SU-DHL-6 (cell line): ENCODE results near the gene COL13A1.

ENCODE experiments used
- H2AFZ ChIP-seq: fragments of 200-600 bp; sonication (generic); 2 replicates; pipeline ENCODE4 v1.6.1; 2014; ENCODE audit warnings: low read depth, mild to moderate bottlenecking, moderate library complexity, mixed read lengths, antibody characterized with exemption, low read length; ENCODE audit not compliant: severe bottlenecking
- H3F3A ChIP-seq: fragments of 200-600 bp; shearing (Covaris generic); 2 replicates; pipeline ENCODE4 v1.6.0; 2016; ENCODE audit warnings: antibody characterized with exemption, mild to moderate bottlenecking; ENCODE audit not compliant: insufficient read depth
- H3K27ac ChIP-seq: fragments of 200-600 bp; sonication (generic); 2 replicates; pipeline ENCODE4 v1.5.1; 2016; ENCODE audit warnings: low read depth, mild to moderate bottlenecking, low read length, moderate library complexity, mixed read lengths
- H3K27me3 ChIP-seq: fragments of 200-600 bp; sonication (generic), shearing (Covaris generic); 2 replicates; pipeline ENCODE4 v1.6.0; 2014; ENCODE audit warnings: mild to moderate bottlenecking, low read length
- H3K36me3 ChIP-seq: fragments of 200-600 bp; sonication (generic); 2 replicates; pipeline ENCODE4 v1.6.1; 2014; ENCODE audit warnings: mild to moderate bottlenecking, low read length, mixed read lengths
- H3K4me2 ChIP-seq: fragments of 300-600, 200-600 bp; shearing (Covaris generic), sonication (generic); 2 replicates; pipeline ENCODE4 v1.6.0; 2014; ENCODE audit warnings: low read length, low read depth, mild to moderate bottlenecking; ENCODE audit not compliant: poor library complexity, severe bottlenecking
- H3K4me3 ChIP-seq: fragments of 200-600 bp; sonication (generic); 2 replicates; pipeline ENCODE4 v1.5.1; 2014; ENCODE audit warnings: antibody characterized with exemption, low read length, mild to moderate bottlenecking, mixed read lengths; ENCODE audit not compliant: insufficient read depth, poor library complexity, severe bottlenecking
- H3K79me2 ChIP-seq: fragments of 200-600 bp; sonication (generic); 2 replicates; pipeline ENCODE4 v1.6.1; 2014; ENCODE audit warnings: mild to moderate bottlenecking, low read length, moderate library complexity; ENCODE audit not compliant: insufficient read depth
- H3K9ac ChIP-seq: fragments of 200-600 bp; sonication (generic); 2 replicates; pipeline ENCODE4 v1.7.0; 2014; ENCODE audit warnings: mild to moderate bottlenecking, low read length
- H3K9me2 ChIP-seq: fragments of 200-600 bp; sonication (generic); replicated peaks from 2 replicates; pipeline ENCODE4 v1.6.1; 2014; ENCODE audit warnings: low read length; ENCODE audit not compliant: insufficient read depth
- H3K9me3 ChIP-seq: fragments of 200-600 bp; sonication (generic); 2 replicates; pipeline ENCODE4 v1.6.1; 2014; ENCODE audit warnings: low read length, mixed read lengths; ENCODE audit not compliant: insufficient read depth
- H4K20me1 ChIP-seq: fragments of 200-600 bp; sonication (generic); 2 replicates; pipeline ENCODE4 v1.6.1; 2014; ENCODE audit warnings: low read depth, mild to moderate bottlenecking, antibody characterized with exemption, low read length, moderate library complexity, mixed read lengths
- EZH2phosphoT487 ChIP-seq: fragments of 200-600 bp; sonication (generic), shearing (Covaris generic); conservative IDR thresholded peaks from 2 replicates; pipeline ENCODE4 v1.6.1; 2018; ENCODE audit warnings: mild to moderate bottlenecking, antibody characterized with exemption, low read length, moderate library complexity, mixed read lengths
- TF ChIP-seq, protein P1 (sequence below): fragments of 200-600 bp; sonication (generic); IDR thresholded peaks from one replicate; pipeline ENCODE4 v1.5.1; 2017; ENCODE audit warnings: antibody characterized with exemption, mild to moderate bottlenecking, low read length, moderate library complexity; ENCODE audit not compliant: insufficient read depth, poor library complexity, severe bottlenecking

Gene COL13A1

DNA sequence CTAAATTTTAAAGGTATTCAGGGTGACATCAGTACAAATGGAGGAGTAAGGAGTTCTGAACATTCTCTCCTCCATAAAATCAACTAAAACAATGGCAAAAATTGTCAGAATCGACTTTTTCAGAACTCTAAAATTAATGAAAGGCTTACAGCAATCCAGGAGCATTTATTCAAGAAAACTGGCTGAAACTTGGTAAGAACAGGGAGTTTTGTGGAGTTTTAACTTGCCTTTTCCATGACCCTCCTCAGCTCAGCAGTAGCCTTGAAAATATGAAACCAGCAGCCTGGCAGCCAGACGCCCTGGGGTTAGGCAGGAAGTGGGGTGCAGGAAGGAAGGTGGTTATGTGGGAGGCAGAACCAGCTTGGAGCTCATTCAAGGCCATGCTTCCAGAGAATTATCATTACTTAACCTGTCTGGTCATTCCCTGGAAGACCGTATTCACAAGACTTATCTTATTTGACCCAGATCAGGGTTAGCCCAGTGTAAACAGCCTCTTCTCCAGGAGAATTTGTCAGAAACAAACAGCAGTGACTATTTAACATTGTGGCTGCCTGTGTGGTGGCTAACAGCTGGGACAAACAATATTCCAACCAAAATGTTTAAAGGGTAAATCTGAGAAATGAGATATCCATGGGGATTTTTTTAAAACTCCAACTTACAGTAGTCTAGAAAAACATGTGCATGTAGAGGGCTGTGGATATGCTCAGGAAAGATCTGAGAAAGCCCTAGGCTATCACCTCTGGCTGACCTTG is 175.3 kb downstream of the COL13A1 start:
- Histone ChIP-seq H3K4me2 (no peak overlapping the region), H3F3A (no peaks in the 10 kb centered on the region), H3K79me2 (no peaks in the 10 kb centered on the region)

GRCh38 chr10:69979174-69979573 is 177.5 kb downstream of the COL13A1 start:
- no peak overlapping the region for H3K4me2 ChIP-seq
- TF ChIP-seq EZH2phosphoT487, result no peak
- TF ChIP-seq, protein P1, sequence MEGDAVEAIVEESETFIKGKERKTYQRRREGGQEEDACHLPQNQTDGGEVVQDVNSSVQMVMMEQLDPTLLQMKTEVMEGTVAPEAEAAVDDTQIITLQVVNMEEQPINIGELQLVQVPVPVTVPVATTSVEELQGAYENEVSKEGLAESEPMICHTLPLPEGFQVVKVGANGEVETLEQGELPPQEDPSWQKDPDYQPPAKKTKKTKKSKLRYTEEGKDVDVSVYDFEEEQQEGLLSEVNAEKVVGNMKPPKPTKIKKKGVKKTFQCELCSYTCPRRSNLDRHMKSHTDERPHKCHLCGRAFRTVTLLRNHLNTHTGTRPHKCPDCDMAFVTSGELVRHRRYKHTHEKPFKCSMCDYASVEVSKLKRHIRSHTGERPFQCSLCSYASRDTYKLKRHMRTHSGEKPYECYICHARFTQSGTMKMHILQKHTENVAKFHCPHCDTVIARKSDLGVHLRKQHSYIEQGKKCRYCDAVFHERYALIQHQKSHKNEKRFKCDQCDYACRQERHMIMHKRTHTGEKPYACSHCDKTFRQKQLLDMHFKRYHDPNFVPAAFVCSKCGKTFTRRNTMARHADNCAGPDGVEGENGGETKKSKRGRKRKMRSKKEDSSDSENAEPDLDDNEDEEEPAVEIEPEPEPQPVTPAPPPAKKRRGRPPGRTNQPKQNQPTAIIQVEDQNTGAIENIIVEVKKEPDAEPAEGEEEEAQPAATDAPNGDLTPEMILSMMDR, result no peak
- no peaks in the 10 kb centered on the region for H3K27me3 ChIP-seq
- no peaks in the 10 kb centered on the region for H3K79me2 ChIP-seq
- no peaks in the 10 kb centered on the region for H3K36me3 ChIP-seq
- no peak overlapping the region for H3K9ac ChIP-seq
- H3K27ac ChIP-seq, result no peak overlapping the region
- H2AFZ ChIP-seq, result no peak overlapping the region
- H3K9me2 ChIP-seq, result no peaks in the 10 kb centered on the region
- no peaks in the 10 kb centered on the region for H3K9me3 ChIP-seq
- H4K20me1 ChIP-seq, result no peaks in the 10 kb centered on the region
- H3F3A ChIP-seq, result no peaks in the 10 kb centered on the region
- H3K4me3 ChIP-seq, result no peak overlapping the region

More for the DNA sequence above, 175.3 kb downstream of the COL13A1 start:
- Histone ChIP-seq H3K4me3 (no peak overlapping the region), H3K36me3 (no peaks in the 10 kb centered on the region), H3K27me3 (no peaks in the 10 kb centered on the region), H3K9me2 (no peaks in the 10 kb centered on the region), H4K20me1 (no peaks in the 10 kb centered on the region), H2AFZ (no peak overlapping the region), H3K9ac (no peak overlapping the region), H3K9me3 (no peaks in the 10 kb centered on the region), H3K27ac (no peak overlapping the region)
- TF ChIP-seq, protein P1, result no peak
- no peak for TF ChIP-seq EZH2phosphoT487

- Histone ChIP-seq H3K9ac (no peak overlapping the region), H3K79me2 (no peaks in the 10 kb centered on the region), H3K9me2 (no peaks in the 10 kb centered on the region), H3K27me3 (no peaks in the 10 kb centered on the region), H3K4me3 (no peak overlapping the region), H3K27ac (no peak overlapping the region), H3K9me3 (no peaks in the 10 kb centered on the region), H3K4me2 (no peak overlapping the region), H2AFZ (no peak overlapping the region), H4K20me1 (no peaks in the 10 kb centered on the region), H3F3A (no peaks in the 10 kb centered on the region), H3K36me3 (no peaks in the 10 kb centered on the region)
- no peak for TF ChIP-seq EZH2phosphoT487
- TF ChIP-seq, protein P1, result no peak
Measured at GRCh38 chr10:69980672-69981071, 179.0 kb downstream of the COL13A1 start.
